HK-2 (cell line): ENCODE results near the gene UCP1.
"Not testable (repeated sequence)": the region's sequence is repeated elsewhere in the genome, so short reads cannot be mapped to it uniquely, and the experiment has no call there.

Source experiments
- DNase-seq: peaks from one replicate; pipeline ENCODE4 v3.0.0-alpha.2; 2018; ENCODE audit not compliant: unreplicated experiment

UCP1 gene

GRCh38 chr4:140533951-140534480 lies 34.7 kb downstream of the UCP1 start:
- no peak for DNase-seq

DNA sequence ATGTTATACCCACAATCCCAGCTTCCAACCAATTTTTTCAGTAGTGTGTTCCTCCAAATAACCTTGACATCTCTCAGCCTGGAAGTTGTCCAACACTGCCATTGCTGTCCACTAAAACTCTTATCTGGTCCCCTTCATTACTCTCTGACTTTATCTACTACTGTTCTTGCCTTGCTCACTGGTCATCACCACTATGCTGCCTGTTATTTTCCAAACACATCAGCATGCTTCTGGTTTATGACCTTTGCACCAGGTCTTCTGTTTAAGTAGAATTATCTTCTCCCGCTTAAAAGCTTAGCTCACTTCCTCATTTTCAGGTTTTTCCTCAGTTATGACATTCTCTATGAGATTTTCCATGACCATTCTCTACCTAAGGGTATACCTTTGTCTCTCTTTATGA lies 39.3 kb downstream of the UCP1 start:
- no peak for DNase-seq

DNA sequence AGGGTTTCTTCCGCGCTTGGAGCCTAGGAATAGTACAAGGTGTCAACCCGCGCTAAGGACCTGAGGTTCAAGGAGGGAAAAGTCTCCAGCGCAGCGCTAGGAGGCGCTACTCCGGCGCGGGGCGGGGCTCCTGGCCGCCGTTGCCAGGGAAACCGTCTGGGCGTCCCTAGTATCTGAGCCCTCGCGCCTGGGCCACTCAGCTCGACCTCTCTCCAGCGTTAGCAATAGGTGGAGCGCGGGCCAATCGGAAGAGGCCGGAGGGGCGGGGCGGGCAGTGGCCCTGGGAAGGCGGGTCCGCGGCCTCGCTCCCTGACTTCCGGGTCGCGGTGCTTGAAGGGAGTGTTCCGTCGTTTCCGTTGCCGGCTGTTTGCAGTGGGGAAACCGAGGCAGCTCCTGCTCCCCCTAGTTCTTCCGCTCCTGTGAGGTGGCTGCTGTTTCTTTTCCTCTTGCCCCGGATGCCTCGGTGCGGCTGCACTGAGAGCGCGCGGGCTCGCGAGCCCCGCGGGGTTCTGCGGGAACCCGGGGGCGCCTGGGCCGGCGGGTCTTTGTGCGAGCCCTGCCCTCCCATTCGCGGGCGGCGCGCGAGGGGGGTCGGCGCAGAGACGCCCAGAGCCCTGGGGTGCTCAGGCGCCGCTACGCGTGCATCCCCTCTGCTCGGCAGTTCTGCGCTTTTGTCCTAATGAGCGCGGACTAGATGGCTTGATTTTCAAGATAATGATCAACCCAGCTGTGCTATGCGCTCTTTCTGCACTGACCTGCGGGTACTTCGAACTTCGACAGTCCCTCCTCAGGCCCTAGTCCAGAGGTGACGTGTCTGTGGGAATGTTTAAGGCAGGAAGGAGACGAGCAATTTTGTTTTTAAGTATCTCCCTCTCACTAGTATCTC lies 44.7 kb downstream of the UCP1 start, which contains the start of gene ELMOD2:
ELMOD2 (plus strand) TSS at position 312 of the 886 bp plus-strand sequence. CDS start 1,261 bp downstream, outside the sequence.
- DNase-seq, result peak; percentile 97

DNA sequence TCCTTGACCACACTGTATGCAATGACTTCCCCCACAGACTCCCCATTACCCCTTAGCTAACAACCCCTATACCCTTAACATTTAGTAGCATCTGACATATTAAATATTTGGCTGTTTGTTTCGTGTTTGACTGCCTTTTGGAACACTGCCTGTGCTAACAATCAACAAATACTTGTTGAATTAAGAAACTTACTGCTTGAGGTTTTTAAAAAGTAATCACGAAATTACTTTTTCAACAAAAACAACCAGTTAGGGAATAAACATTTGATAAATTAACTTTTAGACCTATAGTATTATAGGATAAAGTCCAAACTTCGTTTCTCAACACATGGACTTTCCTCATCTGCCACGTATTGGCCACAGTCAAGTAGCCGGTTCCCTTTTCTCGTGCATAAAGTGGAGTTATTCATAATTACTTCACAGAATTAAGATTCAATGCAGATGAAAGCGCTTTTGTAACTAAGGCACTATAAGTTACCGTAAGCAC lies 45.3 kb downstream of the UCP1 start:
- no peak for DNase-seq

DNA sequence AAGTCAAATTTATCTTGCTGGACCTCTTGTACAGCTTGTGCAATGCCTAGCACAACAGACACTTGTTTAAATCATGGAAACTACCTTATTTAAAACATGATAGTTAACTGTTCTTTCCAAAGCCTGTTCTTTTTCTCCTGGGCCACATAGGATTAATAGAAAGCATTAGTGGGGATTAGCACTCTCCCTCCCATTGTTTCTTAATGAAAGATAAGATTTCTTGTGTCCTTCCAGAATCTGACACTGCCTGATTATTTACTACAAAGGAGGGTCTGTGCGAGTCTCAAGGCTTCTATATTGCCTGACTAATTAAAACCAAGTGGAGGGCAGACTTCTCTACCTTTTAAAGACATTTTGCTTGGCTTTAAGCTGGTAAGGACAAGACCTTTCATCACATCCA lies 53.3 kb downstream of the UCP1 start:
- no peak for DNase-seq

DNA sequence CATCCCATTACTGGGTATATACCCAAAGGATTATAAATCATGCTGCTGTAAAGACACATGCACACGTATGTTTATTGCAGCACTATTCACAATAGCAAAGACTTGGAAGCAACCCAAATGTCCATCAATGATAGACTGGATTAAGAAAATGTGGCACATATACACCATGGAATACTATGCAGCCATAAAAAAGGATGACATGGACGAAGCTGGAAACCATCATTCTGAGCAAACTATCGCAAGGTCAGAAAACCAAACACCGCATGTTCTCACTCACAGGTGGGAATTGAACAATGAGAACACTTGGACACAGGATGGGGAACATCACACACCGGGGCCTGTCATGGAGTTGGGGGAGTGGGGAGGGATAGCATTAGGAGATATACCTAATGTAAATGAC lies 55.0 kb downstream of the UCP1 start:
- not testable (repeated sequence) for DNase-seq
